ENCODE data around the gene PRSS3.
"Not testable (repeated sequence)": the region's sequence is repeated elsewhere in the genome, so short reads cannot be mapped to it uniquely, and the experiment has no call there.

The PRSS3 gene

DNA sequence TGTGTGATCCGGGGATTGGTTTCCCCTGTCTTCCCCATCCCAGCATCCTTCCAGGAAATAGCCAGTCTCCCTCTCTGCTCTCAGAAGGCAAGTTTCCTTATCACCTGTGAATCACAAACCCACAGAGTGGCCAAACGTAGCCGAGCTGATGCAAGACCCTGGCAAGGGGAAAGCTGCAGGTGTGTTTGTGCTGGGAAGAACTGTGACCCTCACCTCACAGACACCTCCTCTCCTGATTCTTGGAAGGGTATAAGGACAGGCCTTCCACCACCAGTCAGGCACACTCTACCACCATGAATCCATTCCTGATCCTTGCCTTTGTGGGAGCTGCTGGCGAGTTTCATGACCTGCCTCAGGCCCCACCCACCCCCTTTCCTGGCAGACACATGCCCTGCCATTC, at the start of gene PRSS3:
Gene PRSS3 (plus strand): TSS at position 281 of the 400 bp plus-strand sequence. CDS start 13 bp downstream, at position 294.
- peak; percentile 27 for DNase-seq

DNA sequence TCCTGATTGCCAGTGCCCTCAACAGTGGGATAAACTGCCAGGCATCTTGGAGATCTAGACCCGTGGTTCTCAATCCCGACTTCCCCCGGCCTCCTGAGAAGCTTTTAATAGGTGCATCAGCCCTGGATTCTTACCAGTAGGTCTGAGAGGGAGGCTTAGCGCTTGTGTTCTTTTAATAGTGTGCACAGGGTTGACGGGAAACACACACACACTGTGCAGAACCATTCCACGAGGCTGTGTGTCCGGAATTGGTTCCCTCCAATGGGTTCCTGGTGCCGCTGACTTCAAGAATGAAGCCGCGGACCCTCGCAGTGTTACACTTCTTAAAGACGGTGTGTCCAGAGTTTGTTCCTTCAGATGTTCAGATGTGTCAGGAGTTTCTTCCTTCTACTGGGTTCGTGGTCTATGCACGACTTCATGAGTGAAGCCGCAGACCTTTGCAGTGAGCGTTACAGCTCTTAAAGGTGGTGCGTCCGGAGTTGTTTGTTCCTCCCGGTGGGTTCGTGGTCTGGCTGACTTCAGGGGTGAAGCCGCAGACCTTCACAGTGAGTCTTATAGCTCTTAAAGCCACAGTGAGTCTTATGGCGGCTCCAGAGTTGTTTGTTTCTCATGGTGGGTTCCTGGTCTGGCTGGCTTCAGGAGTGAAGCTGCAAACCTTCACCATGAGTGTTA, 46.6 kb upstream of the PRSS3 start:
- DNase-seq: no peak

DNA sequence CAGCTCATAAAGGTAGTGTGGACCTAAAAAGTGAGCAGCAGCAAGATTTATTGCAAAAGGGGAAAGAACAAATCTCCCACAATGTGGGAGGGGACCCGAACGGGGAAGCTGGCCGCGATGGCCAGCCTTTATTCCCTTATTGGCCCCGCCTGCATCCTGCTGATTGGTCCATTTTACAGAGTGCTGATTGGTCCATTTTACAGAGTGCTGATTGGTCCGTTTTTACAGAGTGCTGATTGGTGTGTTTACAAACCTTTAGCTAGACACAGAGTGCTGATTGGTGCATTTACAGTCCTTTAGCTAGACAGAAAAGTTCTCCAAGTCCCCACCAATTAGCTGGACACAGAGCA, 46.1 kb upstream of the PRSS3 start:
- not testable (repeated sequence) for DNase-seq

DNA sequence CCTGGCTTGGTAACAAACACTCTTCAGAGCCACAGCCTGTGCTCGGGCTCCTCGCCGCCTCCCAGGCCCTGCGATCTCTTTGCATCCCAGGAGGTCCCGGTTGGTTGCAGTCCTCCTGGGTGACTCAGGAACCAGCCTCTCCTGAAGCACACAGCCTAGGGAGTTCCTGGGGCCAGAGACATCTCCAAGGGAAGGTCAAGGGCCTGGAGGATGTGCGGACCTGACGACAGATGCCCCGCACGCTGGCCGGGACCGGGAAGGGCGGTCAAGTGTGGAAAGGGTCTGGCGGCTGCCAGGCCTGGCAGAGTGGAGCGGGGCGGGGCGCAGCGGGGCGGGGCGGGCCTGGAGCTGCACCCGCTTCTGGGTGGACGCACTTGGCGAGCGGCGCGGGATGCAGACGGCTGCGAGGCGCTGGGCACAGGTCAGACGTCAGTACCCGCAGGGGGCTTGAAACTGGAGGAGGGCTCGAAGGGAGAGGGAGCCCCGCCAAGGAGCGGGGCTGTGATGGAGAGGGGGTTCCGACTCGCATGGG, 45.0 kb upstream of the PRSS3 start:
- DNase-seq: peak; percentile 64

DNA sequence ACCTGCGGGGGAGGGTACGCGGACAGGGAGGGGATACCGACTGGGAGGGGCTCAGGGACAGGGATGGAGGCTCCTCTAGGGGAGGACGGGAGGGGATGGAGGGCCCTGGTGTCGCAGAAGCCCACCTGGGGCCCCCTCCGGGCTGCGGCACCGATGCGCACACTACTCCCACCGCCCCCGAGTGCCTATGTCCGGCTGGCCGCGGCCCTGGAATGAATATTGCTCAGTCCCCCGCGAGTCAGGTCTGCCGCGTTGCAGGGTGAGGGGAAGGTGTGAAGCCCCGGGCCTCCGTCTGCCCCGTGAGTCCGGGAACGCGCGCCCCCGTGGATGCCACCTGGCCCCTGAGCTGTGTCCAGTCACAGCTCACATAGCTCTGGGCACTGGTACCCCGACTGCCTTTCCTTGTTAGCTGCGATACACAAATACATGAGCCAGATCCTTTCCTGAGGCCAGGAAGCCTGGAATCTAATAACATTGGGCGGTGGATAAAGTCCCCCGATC, 44.5 kb upstream of the PRSS3 start:
- DNase-seq: peak; percentile 42

DNA sequence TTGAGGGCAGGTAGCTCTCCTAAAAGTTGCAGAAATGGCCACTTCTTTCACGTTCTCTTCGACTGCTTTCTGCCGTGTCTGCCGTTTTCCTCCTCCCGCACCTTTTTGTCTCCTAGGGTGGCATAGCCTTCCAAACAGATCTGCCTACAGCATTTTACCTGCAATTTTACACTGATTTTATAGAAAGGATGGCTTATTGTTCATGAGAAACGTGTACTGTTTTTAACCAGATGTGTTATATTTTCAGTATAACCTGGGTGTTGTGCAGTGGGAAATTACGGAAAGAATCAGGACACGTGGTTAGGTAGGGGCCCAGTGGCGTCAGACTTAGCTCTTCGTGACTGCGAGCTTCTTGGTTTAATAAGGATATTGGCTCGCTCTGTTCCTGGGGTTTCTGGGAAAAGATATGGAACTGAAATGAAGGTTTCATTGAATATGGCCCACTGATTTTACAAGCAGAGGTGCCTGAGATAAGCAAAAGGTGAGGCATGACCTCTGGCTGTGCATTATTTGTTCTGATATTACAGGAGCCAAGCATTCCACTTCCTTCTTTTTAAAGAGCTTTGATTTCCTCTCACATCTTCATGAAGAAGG, 43.7 kb upstream of the PRSS3 start:
- DNase-seq: no peak

DNA sequence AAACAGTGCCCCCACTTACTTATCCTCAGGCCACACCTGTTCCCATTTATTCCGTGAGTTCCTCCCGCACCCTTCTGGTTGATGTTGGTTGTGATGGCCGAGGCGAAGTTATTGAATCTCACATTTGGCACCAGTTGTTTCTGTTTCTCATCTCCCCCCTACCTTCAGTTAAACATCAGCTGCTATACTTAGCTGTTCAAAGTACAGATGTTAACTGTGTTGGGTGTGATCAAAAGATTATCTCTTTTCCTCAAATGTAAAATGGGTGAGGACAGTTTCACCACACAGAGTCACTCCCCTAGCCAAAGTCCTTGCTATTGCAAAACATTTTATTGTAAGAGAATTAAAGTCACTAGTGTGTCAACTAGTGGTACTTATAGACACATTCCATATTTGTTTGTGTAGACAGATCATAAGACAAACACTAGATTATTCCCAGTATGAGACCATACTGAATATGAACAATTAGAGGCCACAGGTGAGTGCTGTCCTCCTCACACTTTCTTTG, 43.2 kb upstream of the PRSS3 start:
- DNase-seq: no peak

DNA sequence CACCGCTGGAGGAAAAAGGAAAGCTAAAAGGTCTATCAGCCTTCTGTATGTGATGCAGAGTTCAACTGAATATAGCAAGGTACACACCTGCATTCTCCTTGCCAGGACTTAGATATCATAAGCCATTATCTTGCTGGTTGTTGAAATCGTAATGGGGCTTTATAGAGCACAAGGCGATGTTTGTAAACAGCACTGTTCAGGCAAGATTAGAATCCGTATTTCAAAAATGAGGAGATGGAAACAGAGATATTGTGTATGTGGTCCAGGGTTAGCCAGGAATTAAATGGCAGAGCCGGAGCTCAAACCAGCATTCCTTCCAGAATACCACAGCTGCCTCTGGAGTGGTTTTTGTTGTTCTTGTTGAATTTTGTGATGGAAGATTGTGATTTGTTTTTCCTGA, 42.6 kb upstream of the PRSS3 start:
- DNase-seq: not testable (repeated sequence)

DNA sequence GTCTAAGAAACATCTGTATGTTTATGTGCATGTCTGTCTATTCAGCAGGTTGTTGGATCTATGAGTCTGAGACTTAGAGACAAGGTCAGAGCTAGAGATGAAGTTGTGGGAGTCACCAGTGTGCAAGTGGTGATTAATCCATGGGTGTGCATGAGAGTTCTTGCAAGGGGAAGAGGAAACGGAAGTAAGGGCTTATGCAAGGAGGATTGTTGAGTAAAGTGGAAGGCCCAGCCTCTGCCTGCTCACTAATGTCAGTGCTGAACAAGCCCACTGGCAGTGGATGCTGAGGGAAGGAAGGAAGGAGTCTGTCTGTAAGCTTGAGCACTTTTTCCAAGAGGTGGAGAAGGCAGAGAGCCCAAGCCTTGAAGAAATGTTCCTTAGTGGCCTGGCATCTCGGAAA, 35.7 kb upstream of the PRSS3 start:
- not testable (repeated sequence) for DNase-seq

DNA sequence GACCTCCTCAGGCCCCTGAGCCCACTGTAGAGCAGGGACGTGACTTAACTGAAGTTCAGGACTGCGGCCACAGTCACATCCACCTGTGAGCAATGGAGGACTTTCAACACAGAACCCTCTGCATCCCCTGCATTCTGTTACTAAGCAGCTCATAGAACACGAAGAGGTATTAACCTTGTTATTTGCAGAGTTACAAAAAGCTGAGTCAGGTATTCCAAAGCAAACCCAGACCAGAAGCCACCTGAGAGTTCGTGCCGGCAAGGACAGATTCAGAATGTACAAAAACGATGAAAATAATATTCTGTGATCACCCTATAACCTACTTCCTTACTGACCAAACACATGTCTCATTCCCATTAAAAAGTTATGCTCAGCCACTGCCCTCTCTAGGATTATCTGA, 33.0 kb upstream of the PRSS3 start:
- DNase-seq: no peak

DNA sequence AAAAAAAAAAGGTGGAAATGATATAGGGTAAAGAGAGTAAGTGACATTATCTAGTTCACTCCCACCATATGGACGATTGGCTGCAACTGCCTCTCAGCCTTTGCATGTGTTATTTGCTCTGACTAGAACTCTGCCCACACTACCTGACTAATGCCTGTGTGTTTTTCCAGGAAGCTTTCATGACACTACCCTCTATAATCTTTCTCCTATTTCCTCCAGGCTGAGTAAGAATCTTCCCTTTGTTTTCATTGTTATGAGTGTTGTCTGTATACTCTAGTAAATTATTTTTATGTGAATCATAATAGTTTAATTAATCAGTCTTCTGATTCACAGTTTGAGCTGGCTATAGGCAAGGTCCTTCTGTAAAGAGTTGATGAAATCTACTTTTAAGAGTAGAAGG, 31.7 kb upstream of the PRSS3 start:
- DNase-seq: not testable (repeated sequence)

DNA sequence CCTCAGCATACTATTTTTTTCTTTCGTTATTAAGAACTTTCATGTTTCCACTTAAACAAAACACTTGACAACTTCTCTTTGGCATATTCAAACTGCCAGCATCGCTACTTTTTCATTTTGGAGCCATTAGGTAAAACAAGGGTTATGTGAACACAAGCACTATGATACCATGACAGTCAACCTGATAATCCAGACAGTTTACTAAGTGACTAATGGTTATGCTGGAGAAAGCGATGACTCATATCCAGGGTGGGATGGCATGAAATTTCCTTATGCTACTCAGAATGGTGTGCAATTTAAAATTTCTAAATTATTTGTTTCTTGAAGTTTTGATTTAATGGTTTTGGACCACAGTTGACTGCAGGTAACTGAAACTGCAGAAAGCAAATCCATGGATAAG, 29.9 kb upstream of the PRSS3 start:
- peak; percentile 10 for DNase-seq

DNA sequence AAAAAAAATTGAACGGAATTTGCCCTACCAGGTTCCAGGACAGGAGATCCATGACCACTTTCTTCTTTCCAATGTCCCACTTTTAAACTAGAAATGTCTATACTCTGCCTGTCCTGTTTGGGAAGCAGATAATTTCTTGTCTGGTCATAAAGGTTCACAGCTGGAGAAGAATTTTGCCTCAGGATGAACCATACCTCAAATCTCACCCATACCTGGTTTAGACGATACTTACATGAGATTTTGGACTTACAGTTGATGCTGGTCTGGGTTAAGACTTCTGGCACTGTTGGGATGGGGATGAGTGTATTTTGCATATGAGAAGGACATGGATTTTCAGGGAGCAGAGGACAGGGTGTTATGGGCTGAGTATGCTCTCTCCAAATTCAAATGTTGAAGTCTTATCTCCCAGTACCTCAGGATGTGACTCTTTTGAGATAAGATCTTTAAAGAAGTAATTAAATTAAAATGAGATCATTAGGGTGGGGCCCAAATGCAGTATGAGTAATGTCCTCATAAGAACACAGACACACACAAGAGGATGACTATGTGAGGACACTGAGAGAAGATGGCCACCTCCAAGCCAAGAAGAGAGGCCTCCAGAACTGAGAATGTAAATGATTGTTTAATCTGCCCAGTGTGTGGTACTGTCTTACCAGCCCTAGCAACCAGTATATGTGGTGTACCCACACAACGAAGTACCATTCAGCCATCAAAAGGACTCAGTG, 25.0 kb upstream of the PRSS3 start:
- DNase-seq: not testable (repeated sequence)

DNA sequence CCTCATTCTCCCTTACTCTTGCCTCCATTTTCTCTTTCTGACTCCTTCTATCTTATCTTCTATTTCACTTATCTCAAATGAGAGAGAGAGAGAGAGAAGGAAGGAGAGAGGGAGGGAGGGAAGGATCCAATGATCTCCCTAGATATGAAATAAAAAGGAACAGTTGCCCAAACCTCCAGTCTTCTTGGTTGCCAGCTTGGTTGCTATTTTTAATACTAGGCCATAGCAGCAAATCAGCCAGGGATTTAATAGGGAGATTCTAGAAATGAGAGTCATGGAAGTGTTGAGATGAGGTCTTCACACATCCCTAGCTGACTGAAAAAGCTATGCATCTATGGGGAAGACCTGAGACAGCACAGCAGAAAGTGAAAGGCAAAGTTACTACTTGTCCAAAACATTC, 22.2 kb upstream of the PRSS3 start:
- DNase-seq: not testable (repeated sequence)

DNA sequence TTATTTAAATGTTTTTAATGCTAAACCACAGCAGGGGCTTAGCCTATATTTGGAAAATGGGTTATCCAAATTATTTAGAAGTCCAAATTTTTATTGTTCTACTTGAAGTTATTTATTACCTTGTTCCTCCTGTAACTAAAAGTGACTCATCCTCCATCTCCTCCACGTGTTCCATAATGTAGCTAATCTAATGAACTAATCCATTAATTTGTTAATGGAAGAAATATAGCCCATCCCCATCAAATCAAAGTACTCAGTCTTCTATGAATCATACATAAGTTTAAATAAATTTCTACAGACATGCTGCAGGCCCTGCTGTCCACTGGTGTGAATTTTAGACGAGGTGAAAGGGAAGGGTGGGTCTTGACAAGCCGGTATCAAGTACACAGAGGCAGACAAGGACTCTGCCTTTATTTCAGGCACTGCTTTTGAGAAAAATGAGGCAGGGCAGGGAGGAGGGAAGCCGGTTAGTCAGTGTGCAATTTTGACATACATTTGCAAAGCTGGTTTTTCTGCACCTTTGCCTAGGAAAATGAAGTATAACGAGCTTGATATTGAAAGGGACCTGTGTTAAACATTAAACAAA, 21.2 kb upstream of the PRSS3 start:
- DNase-seq: not testable (repeated sequence)

DNA sequence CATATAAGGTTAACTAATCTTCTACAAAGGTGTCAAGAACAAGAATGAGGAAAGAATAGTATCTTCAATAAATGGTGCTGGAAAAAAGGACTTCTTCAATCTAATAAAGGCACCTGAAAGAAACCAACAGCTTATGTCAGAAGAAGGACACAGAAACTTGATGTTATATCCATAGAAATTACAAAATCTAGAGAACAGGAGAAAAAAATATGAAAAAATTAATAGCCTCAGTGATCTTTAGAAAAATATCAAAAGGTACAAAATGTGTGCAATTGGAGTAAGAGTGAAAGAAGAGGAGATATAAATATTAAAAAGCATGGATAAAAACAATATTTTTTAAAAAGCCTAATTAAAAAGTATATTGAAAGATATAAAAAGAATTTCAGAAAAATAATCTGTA, 18.8 kb upstream of the PRSS3 start:
- DNase-seq: no peak

DNA sequence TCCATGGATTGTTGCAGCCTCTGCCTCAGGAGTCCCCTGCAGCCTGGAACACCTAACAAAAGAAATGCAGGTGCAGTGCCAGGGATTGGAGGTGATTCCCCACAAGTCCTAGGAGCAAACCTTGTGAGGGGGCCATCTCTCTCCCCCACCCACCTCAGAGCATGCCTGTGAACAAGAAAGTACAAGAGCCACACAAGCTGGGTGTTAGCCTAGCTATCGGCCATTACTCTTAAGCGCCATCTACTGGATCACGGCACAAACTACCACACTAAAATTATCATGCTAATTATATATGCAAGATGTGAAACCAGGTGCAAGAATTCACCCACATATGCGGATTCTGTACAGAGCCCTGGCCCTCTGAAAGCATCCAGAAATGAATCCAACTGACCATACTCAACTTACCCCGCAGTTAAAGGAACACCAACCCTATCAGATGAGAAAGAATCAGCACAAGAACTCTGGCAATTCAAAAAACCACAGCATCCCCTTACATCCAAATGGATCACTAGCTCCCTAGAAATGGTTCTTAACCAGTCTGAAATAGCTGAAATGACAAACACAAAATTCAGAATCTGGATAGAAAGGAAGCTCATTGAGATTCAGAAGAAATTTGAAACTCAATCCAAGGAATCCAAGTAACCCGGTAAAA, 16.5 kb upstream of the PRSS3 start:
- DNase-seq: peak; percentile 90

DNA sequence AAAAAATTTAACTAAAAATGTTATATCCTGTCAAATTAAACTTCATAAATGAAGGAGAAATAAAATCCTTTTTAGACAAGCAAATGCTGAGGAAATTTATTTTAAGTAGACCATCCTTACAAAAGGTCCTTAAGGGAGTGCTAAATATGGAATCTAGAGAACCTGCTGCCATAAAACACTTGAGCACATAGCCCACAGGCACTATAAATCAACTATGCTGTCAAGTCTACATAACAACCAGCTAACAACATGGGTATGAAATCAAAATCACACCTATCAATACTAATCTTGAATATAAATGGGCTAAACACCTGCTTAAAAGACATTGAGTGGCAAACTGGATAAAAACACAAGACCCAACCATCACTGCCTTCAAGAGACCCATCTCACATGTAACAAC, 15.1 kb upstream of the PRSS3 start:
- DNase-seq: peak; percentile 31

DNA sequence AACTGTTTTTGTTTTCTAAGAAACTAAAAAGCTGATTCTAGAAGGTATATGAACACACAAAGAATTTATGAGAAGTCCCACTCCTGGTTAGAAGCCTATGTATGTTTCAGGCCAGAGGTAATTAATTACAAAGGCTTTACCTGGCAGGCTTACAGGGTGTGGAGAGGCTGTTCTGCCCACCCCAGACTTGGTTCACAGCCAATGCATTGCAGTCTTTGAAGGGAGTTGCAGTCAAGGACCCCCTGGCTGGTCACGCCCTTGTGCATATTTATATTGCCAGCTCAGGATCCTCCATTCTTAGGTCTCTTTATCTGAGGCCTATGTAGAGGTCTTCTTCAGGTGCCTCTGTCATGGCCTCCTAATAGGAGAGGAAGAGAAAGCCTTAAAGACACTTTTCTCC, 13.6 kb upstream of the PRSS3 start:
- DNase-seq: peak; percentile 80

DNA sequence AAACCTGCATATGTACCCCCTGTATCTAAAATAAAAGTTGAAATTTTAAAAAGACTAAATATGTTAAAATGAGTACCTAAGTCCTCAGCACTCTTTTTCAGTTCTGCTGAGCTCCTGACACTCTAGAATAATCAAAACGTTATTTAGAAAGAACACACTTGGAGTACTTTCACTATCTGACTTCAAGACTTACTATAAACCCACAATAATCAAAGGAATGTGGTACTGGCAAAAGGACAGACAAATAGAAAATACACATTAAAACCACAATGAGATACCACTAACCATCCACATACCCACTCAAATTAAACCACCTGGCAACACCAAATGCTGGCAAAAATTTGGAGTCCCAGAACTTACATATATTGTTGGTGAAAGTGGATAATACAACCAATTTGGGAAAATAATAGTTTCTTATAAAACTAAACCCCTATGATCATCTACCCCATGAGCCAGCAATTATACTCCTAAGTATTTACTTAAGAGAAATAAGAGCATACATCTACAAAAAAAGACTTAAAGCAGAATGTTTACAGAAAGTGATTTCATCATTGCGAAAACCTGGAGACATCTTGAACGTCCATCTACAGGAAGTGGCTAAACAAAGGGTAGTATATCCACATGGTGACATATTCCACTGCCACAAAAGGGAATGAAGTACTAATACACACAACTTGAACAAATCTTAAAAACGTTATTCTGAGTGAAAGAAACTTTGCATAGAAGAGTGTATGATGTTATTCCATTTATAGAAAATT, 12.8 kb upstream of the PRSS3 start:
- DNase-seq: peak; percentile 53

DNA sequence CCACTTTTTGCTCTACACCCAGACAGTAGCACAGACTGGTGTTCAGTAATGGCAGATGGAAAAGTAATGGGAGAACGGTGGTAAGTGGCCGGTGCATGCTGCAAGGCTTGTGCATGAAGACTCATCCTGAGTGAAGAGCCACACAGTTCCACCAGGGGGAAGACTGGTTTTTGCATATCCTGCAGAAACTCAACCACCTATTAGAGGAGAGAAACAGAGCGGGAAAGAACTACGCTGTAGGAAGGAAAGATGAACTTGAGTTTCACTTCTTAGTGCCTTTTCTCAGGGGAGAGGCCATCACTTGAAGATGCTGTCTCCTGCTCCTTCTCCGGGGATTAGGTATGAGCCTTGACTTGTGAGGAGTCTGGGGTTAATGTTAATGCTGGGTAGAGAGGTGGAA, 9.4 kb upstream of the PRSS3 start:
- peak; percentile 34 for DNase-seq

DNA sequence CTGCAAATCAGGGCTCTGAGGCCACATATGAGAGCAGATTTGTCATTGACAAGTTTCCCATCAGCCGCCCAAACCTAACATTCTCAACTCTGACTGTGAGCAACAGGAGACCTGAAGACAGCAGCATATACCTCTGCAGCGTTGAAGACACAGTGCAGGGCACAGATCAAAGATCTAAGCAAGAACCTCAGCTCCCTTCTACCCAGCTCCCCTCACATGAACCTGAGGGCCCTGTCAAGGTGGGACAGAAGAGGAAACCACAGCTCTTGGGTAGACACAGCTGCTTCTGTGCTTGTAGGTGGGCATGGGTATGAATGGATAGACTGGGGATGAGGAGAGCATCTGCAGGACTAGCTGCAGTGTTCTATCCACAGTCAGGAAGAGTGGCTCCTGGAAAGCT, 8.7 kb upstream of the PRSS3 start:
- no peak for DNase-seq

Data from NCI-H69 (cell line).